ENCODE measurements around the gene LRIG1. TPM values are rescaled to one million over a fixed set of nuclear protein-coding genes. Genes with fewer than 3 reads are reported as not detected.

The LRIG1 gene
- total RNA-seq, 1 experiment from 2014 or later, result 24.1 TPM

DNA sequence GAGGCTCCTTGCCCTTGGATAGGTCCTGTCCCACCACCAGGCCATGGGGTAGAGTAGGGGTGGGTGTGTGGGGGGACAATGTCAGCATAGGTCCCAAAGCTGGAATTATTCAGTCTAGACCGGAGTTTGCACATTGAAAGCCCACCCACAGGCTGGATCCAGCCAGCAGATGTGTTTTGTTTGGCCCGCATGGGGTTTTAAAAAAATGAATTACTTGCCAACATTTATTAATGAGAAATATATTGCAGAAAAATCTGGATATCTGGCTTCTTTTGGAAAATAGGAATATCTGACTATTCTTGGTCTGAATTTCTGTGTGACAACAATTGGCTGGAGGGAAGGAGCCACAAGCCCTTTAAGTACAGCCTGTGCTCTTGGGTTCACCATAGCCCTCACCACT, 17.3 kb upstream of the LRIG1 start:
- H3K36me3 ChIP-seq (ENCODE audit: insufficient read depth, low read length, poor library complexity, severe bottlenecking), result no peaks in the 10 kb centered on the region
- ChIA-PET POLR2A (ENCODE audit: low non-redundant PET) (no interaction called here), CTCF (no interaction called here)
- H3K9me3 ChIP-seq (ENCODE audit: low read depth, low read length, poor library complexity, severe bottlenecking), result no peaks in the 10 kb centered on the region
- no peaks in the 10 kb centered on the region for H3K4me1 ChIP-seq (ENCODE audit: insufficient read depth, low read length, poor library complexity, severe bottlenecking)
- BruUV-seq (replicated peaks), result no TSS peak
- intact Hi-C loops (cut with micrococcal nuclease; ENCODE audit: unreplicated experiment), result no loop called here
- H3K4me3 ChIP-seq (ENCODE audit: low read depth, low read length, poor library complexity, severe bottlenecking), result no peak overlapping the region
- H3K27me3 ChIP-seq (replicated peaks; ENCODE audit: insufficient read depth, low read depth, low read length, poor library complexity), result no peaks in the 10 kb centered on the region
- TF ChIP-seq, protein P1, sequence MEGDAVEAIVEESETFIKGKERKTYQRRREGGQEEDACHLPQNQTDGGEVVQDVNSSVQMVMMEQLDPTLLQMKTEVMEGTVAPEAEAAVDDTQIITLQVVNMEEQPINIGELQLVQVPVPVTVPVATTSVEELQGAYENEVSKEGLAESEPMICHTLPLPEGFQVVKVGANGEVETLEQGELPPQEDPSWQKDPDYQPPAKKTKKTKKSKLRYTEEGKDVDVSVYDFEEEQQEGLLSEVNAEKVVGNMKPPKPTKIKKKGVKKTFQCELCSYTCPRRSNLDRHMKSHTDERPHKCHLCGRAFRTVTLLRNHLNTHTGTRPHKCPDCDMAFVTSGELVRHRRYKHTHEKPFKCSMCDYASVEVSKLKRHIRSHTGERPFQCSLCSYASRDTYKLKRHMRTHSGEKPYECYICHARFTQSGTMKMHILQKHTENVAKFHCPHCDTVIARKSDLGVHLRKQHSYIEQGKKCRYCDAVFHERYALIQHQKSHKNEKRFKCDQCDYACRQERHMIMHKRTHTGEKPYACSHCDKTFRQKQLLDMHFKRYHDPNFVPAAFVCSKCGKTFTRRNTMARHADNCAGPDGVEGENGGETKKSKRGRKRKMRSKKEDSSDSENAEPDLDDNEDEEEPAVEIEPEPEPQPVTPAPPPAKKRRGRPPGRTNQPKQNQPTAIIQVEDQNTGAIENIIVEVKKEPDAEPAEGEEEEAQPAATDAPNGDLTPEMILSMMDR (conservative IDR thresholded peaks at IDR 0.05; ENCODE audit: low read depth, low read length), result no peak
- TF ChIP-seq EZH2 (IDR thresholded peaks at IDR 0.05; ENCODE audit: borderline replicate concordance, low read depth, low read length, poor library complexity, severe bottlenecking), result no peak
- DNase-seq (ENCODE audit: low spot score), result no peak
- H3K27ac ChIP-seq (ENCODE audit: low read depth, low read length, poor library complexity, severe bottlenecking), result no peak overlapping the region

DNA sequence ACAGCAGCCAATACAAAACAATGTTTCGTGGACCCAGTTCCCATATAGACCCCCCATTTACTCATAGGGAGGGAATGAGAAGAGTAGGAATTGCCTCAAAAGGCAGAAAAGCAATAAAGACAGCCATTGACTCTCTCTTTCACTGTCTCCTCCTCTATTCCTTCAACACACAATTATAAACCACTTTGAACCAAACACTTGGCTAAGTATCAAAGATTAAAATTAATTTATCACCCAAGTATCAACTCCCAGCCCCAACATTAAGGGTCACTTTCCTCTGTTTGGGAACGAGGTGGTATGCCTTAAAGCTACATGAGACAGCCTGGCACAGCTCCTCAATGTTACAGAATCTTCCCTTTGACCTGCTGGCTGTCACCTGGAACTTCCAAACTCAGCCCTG, 16.4 kb upstream of the LRIG1 start:
- ChIA-PET CTCF (no interaction called here), POLR2A (ENCODE audit: low non-redundant PET) (no interaction called here)
- DNase-seq (ENCODE audit: low spot score), result no peak
- Histone ChIP-seq H3K9me3 (ENCODE audit: low read depth, low read length, poor library complexity, severe bottlenecking) (no peaks in the 10 kb centered on the region), H3K27ac (ENCODE audit: low read depth, low read length, poor library complexity, severe bottlenecking) (no peak overlapping the region), H3K36me3 (ENCODE audit: insufficient read depth, low read length, poor library complexity, severe bottlenecking) (no peaks in the 10 kb centered on the region), H3K27me3 (replicated peaks; ENCODE audit: insufficient read depth, low read depth, low read length, poor library complexity) (no peaks in the 10 kb centered on the region), H3K4me3 (ENCODE audit: low read depth, low read length, poor library complexity, severe bottlenecking) (no peak overlapping the region), H3K4me1 (ENCODE audit: insufficient read depth, low read length, poor library complexity, severe bottlenecking) (no peaks in the 10 kb centered on the region)
- BruUV-seq (replicated peaks), result no TSS peak
- intact Hi-C loops (cut with micrococcal nuclease; ENCODE audit: unreplicated experiment), result no loop called here
- no peak for TF ChIP-seq EZH2 (IDR thresholded peaks at IDR 0.05; ENCODE audit: borderline replicate concordance, low read depth, low read length, poor library complexity, severe bottlenecking)
- TF ChIP-seq, protein P1 (conservative IDR thresholded peaks at IDR 0.05; ENCODE audit: low read depth, low read length), result no peak

DNA sequence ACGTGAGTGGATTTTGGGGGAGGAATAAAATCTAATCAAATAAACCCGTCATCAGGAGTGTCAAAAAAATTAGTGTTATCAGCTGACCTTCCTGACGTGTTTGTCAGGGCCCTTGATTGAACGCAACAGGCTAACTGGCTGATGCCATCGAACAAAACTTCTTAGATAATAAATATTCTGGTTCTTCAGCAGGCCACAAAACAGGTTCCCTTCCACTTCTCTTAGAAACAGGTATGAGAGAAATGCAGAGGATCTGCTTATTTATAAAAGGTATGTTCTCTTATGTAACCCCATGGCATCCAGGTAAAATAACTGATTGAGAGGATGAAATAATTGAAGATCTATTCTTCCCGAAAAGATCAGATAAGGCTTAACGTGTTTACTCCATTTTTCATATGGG, 7.6 kb upstream of the LRIG1 start:
- ChIA-PET POLR2A (ENCODE audit: low non-redundant PET) (no interaction called here), CTCF (no interaction called here)
- Histone ChIP-seq H3K27ac (ENCODE audit: low read depth, low read length, poor library complexity, severe bottlenecking) (no peak overlapping the region), H3K27me3 (replicated peaks; ENCODE audit: insufficient read depth, low read depth, low read length, poor library complexity) (no peaks in the 10 kb centered on the region), H3K4me1 (ENCODE audit: insufficient read depth, low read length, poor library complexity, severe bottlenecking) (peaks cover 12% of the 10 kb centered on the region), H3K9me3 (ENCODE audit: low read depth, low read length, poor library complexity, severe bottlenecking) (no peaks in the 10 kb centered on the region), H3K4me3 (ENCODE audit: low read depth, low read length, poor library complexity, severe bottlenecking) (no peak overlapping the region), H3K36me3 (ENCODE audit: insufficient read depth, low read length, poor library complexity, severe bottlenecking) (no peaks in the 10 kb centered on the region)
- intact Hi-C loops (cut with micrococcal nuclease; ENCODE audit: unreplicated experiment), result no loop called here
- no peak for DNase-seq (ENCODE audit: low spot score)
- BruUV-seq (replicated peaks), result no TSS peak
- TF ChIP-seq EZH2 (IDR thresholded peaks at IDR 0.05; ENCODE audit: borderline replicate concordance, low read depth, low read length, poor library complexity, severe bottlenecking), result no peak

All from A673 (cell line).